NK-92 (cell line): ENCODE data around the gene IFI44L.

Experiments
- DNase-seq: peaks from one replicate; lab custom pipeline; 2025; ENCODE audit not compliant: unreplicated experiment; lab: John Stamatoyannopoulos, UW

IFI44L gene

DNA sequence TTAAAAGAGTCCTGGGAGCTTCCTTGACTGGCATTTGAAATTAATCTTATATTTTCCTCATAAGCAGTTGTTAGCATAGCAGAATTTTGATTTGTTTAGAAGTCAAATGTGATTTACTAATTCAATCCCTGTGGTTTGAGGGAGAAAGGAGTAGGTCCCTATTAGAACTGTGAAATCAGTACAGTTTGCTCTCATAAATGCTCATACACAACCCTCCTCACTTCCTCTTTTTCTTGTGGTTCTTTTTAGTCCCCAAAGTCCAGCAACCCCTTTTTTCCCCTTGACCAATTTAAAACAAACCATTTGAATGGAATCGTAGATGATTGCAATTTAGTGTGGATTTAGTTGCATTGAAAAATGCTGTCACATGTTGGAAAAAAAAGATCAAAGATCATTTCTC, 20.2 kb downstream of the IFI44L start:
- no peak for DNase-seq

DNA sequence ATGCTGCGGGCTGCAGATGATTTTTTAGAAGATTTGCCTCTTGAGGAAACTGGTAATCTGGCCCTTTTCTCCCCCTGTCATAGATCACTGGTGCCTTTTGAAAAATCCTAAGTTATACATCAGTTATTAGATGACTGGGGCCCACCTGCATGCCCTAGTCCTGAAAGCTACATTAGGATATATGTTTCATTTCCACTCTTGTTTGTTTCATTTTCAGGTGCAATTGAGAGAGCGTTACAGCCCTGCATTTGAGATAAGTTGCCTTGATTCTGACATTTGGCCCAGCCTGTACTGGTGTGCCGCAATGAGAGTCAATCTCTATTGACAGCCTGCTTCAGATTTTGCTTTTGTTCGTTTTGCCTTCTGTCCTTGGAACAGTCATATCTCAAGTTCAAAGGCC, 21.3 kb downstream of the IFI44L start:
- no peak for DNase-seq

DNA sequence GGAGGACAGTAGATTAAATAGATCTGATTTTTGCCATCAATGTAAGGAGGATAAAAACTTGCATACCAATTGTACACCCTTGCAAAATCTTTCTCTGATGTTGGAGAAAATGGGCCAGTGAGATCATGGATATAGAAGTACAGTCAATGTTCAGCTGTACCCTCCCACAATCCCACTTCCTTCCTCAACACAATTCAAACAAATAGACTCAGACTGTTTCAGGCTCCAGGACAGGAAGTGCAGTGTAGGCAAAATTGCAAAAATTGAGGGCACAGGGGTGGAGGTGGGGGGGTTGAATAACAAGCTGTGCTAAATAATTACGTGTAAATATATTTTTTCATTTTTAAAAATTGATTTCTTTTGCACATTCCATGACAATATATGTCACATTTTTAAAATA, 25.5 kb downstream of the IFI44L start:
- no peak for DNase-seq

DNA sequence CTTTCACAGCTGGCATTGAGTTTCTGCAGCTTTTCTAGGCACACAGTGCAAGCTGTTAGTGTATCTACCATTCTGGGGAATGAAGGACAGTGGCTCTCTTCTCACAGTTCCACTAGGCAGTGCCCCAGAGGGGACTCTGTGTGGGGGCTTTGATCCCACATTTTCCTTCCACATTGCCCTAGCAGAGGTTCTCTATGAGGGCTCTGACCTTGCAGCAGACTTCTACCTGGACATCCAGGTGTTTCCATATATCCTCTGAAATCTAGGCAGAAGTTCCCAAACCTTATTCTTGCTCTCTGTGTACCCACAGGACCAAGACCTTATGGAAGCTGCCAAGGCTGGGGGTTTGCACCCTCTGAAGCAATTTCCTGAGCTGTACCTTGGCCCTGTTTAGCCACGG, 27.0 kb downstream of the IFI44L start:
- no peak for DNase-seq

DNA sequence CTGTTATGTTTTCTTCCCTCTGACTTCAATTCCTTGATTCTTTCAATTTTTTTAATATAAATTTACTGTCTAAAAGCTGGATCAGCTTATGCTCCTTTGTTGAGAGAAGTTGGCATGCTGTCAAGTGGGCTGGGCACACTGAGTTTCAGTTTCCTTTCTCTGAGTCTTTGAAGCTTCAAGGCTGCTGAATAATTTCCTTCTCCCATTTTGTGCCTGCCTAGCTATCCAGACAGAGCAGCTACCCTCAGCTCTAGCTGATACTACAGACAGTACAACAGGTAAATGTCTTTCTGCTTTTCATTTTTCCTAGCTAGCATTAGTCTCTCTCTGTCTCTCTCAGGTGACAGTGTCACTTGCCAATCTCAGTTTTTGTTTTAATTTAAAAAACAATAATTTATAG, 29.4 kb downstream of the IFI44L start, which contains the start of gene IFI44:
IFI44 (plus strand) TSS at position 204 of the 400 bp plus-strand sequence. CDS start 365 bp downstream, outside the sequence.
- DNase-seq: no peak

DNA sequence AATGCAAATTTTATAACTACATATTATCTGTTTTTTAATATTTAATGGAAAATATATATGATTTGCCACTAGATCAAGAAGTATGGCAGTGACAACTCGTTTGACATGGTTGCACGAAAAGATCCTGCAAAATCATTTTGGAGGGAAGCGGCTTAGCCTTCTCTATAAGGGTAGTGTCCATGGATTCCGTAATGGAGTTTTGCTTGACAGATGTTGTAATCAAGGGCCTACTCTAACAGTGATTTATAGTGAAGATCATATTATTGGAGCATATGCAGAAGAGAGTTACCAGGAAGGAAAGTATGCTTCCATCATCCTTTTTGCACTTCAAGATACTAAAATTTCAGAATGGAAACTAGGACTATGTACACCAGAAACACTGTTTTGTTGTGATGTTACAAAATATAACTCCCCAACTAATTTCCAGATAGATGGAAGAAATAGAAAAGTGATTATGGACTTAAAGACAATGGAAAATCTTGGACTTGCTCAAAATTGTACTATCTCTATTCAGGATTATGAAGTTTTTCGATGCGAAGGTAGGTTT, 29.9 kb downstream of the IFI44L start:
- no peak for DNase-seq

DNA sequence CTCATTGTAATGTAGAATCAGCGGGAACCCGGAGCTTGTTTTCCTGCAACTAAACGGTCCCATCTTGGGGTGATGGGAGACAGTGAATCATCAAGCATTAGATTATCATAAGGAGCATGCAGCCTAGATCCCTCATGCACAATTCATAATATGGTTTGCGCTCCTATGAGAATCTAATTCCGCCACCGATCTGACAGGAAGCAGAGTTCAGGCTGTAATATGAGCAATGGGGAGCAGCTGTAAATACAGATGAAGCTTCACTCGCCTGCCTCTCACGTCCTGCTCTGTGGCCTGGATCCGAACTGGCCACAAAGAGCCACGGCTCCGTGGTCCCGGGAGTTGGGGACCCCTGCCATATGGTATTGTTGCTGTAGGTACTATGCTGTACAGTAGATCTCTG, 31.0 kb downstream of the IFI44L start:
- no peak for DNase-seq

DNA sequence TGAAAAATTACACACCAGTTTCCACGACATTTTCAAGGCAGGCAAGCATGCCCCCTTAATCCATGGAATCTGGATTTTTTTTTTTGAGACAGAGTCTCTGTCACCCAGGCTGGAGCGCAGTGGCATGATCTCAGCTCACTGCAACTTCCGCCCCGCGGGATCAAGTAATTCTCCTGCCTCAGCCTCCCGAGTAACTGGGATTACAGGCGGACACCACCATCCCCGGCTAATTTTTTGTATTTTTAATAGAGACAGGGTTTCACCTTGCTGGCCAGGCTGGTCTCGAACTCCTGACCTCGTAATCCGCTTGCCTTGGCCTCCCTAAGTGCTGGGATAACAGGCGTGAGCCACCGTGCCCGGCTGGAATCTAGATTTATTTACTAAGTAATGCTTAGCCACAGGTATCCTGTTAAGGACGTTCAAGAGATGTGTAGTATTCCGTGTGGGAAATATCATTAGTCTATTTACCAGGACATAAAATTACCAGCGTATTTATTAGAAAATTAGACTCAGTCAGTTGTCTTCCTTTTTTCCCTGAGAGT, 31.8 kb downstream of the IFI44L start:
- DNase-seq: no peak

DNA sequence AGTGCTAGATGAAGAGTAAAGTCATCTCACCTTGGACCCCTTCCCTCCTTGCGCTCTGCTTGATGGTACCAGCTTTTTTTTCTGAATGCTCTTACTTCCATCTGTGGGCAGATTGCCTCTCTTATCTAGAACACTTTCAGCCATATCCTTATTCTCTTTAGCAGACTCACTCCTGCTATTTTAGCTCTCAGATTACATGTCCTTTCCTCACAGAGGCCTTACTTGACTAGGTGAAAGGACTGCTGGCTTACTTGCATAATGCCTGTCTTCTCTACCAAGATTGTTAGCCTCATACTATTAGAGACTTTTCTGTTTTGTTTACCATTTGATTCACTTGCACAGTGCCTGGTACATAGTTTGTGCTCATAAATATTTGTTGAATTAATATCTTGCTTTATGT, 38.7 kb downstream of the IFI44L start:
- no peak for DNase-seq

DNA sequence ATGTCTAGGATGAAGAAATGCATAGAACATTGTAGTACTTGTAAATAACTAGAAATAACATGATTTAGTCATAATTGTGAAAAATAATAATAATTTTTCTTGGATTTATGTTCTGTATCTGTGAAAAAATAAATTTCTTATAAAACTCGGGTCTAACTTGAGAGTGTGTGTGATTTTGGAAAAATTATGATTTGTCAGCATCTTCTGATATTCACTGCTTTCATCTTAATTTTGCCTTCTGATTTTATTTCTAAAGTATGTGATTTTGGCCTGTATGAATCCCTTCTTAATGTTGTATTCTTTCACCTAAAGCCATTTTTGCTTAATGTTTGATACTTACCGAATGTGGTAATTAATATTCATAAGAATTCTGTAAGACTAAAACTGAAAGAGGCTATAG, 43.7 kb downstream of the IFI44L start:
- no peak for DNase-seq

DNA sequence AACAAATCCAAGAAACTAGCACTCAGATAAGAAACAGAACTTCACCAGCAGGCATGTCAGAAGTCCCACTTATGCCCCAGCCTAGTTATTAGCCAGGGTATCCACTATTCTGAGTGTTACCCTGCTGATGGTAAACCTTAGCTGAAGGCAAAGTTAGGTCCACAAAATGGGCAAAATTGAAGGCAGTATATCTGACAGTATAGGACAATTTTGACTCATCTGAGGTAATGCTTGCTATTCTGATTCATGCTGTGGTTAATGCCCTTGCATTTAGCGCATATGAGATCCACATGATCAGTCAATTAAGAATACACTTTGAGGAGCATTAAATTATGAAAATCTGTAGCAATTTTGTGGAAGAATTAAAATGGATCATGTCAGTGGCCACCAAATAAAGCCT, 44.5 kb downstream of the IFI44L start:
- no peak for DNase-seq

DNA sequence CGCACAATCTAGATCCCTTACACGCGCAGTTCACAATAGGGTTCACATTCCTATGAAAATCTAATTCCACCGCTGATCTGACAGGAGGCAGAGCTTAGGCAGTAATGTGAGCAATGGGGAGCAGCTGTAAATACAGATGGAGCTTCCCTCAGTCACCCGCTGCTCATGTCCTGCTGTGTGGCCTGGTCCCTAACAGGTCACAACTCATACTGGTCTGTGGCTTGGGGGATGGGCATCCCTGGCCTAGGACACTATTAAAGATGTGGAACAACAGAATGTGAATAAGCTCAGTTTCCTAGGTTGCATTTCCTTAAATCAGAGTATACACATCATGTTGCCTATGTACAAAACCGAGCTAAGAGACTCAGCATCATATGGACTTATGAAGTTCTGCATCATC, 45.6 kb downstream of the IFI44L start:
- DNase-seq: no peak

DNA sequence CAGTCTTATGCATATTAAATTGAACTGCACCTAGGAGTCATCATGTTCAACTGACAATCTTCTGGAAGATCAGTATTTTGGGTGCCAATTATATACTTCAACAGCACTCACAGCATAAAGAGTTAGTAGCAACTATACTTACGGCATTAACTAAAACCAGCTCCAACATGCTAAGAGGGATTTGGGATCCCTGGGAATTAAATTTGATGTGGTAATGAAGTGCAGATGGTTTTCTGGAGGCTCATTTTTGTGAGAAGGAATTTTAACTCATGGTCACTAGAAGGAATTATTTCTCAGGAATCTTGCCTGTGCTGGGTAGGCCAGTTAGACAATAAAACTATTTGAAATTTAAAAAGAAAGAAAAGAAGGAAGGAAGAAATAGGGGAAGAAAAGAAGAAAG, 47.7 kb downstream of the IFI44L start:
- DNase-seq: no peak

DNA sequence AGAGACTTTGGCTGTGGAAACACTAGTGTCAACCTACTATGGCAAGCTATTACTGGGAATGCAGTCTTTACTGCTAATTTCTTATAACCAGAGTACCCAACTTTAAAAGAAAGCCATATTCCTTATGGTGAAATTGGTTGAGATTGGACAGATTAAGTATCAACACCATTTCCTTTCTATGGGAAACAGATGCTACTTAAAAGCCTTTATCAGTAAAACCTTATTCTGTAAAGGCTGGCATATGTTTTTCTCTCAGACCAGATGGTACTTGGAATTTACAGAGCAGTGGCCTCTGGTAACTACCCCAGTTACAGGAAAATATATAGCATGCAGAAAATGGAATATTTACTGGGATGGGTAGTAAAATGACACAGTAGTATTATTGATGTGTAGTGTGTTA, 48.2 kb downstream of the IFI44L start:
- no peak for DNase-seq

DNA sequence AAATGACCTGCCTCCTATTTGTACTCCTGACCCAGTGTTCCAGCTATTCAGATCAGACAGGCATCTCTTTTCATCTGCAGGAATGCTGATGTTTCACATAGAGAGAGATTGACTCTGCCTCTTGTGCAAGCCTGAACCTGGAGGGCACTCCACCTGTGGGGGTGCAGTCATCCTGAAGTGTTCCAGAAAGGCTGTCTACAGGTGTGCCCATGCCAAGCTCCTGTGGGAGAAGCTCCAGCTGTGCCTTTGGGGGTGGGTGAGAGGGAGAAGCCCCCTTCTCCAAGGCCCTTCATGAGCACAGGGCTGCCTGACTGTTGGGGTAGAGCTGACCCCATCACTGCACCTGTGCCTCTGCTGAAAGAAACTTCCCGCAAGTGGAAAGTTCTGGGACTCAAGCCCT, 52.2 kb downstream of the IFI44L start:
- DNase-seq: no peak

DNA sequence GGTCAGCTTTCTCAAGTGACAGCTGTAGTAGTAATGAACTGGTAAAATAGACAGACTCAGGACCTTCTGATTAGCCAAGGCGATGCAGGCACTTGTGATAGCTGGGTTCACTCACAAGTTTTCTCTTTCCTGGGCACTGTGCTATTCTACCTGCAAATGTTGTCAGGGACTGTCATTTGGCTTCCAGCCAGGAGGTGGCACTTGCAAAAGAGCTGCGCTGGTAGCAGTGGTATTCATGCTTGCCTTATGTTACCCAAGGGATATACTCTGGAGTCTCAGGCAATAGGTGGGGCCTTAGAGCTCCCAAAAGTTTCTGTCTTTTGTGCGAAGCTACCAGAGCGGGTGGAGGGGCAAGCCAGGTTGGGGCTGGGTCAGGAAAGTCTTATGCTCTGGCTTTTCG, 52.9 kb downstream of the IFI44L start:
- no peak for DNase-seq

DNA sequence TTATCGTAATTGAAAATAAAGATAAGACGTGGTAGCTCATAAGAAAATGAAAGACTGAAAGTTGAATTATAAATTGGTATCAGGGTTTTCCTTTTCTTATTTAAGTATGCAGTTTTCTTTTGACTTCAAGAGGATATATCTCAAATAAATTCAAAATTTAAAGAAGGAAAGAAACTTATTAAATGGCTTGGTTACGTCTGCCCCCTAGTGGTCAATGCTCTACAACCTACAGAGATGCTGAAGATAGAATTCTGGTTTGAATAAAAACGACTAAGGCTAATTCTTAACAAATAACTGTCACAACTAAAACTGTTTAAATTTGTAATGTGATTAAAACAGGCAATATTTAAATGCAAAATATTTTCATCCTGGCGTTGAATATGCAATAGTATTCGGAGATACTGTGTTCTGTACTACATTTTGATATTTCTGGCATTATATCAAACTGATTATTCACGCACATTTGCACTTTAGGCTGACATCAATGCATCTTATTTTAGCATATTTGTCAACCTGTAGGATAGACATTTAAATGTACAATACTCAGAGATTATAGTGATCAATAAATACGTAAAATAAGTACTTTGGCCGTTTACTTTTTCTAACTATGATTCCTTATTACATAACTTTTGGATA, 56.2 kb downstream of the IFI44L start:
- DNase-seq: no peak

DNA sequence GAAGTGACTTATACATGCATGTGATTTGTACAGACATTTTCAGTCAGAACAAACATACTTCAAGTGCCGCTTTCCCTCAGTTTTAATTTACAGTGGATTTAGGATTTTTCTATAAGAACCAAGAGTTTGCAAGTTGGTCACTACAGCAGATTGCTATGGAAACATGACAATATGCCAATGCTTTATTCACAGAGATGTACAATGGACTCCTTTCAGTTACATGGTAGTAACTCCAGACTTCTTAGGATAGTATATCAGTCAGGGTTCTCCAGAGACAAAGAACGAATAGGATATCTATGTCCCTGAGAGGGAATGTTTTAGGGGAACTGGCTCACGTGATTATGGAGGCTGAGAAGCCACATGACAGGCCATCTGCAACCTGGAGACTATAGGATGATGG, 56.7 kb downstream of the IFI44L start:
- DNase-seq: no peak

DNA sequence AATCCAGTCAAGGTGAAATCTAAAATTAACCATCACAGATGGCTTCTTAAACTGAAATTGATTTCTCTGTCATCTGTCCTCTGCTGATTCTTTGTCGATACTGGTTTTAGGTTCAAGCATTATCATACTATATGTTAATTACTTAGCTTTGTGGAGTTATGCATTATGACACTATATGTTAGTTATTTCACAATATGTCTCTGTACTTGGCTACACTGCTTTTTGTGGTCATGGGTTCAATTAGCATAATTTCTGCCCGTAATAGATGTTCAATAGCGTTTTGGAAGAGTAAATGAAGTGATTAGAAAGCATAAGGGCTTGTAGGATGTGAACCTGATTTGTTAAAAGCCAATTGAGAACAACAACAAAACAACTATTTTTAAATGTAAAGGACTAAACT, 57.5 kb downstream of the IFI44L start:
- DNase-seq: no peak

DNA sequence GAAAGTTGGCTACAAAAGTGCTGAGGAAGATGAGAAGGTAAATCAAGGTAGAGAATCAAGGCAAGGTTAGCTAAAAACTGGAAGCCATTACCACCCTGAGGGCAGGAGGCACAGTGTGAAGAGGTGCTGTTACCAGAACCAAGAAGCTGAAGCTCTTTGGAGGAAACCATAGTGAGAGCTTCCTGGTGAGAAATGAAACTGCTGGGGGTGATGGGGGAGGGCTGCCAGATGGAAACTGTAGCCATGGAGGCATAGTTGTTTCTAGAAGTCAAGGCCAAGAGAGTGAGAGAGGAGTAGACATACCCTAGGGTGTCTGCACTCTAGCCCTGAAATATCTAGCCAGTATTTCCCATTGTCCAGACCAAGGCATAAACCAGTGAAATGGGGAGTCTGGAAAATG, 58.1 kb downstream of the IFI44L start:
- DNase-seq: no peak

DNA sequence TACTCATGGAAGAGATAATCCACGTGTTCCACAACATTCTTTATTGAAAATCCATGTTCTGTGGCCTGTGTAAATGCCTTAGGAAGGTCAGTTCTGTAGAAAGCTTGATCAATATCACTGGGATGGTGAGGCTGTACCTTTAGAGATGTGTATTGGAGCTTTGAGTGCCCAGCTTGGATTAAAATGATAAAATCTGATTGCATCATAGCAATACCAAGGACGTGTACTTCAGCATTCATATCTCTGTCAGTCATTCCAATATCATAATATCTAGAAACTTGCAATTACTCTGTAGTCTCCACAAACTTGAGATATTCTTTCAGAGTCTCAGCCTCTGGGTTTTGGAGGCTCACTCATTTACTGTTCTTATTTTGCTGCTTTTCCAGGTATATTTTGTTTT, 61.0 kb downstream of the IFI44L start:
- DNase-seq: no peak

DNA sequence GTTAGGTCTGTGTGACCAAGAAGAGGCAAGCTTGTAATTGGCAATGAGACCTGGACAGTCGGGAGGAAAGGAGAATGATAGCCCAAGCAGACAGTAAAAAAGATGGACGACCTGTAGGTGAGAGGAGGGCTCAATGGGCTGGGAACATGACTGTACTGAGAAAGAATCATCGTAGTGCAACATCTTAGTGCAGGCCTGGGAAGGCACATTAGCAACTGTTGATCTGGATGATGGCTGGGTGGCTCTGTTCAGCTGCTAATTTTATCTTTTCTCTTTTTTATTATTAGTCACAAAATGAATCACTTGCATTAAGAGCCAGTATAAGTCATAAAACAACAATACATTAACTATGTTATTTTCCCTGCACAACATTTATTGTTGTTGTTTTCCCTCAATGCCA, 62.2 kb downstream of the IFI44L start:
- no peak for DNase-seq

DNA sequence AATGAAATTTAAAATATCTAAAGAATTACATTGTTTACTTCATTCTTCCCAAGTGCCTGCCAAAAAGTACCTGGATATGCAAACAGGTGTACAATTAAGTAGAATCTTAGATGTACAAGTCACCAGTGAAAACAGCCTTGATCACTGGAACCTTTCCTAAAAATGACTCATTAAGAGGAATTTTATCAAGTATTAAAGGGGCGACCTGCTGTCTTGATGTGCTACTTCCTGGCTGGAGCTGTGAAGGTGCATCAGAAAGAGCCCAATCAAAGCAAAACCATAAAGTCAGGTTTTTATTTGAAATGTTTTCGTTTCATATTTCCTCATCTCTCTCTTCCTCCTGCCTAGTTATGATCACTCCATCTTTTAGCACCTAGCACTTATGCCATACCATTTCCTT, 62.8 kb downstream of the IFI44L start:
- no peak for DNase-seq
